Transverse colon (tissue), 4 donors: ENCODE measurements around the gene CNOT10.
"Not testable (repeated sequence)": the region's sequence is repeated elsewhere in the genome, so short reads cannot be mapped to it uniquely, and the experiment has no call there.

Source experiments
- POLR2A ChIP-seq: fragments of 450-650 bp; IDR thresholded peaks from one replicate; pipeline ENCODE4 v1.6.1; 2016; ENCODE audit warnings: antibody characterized with exemption, mild to moderate bottlenecking, moderate library complexity
- POLR2AphosphoS5 ChIP-seq, 3 donors: sonication (generic); formaldehyde crosslinking; IDR thresholded peaks; one replicate each; pipeline ENCODE4 v1.6.1; 2016; ENCODE audit warnings: antibody characterized with exemption in 3 of 3
- TF ChIP-seq, protein P1 (sequence below), 5 experiments: fragments of 200-600 bp in 3 of 5; fragments of 450-650 bp in 2 of 5; sonication (generic) in 3 of 5; IDR thresholded peaks; 1 replicate in 2 of 5; 2 replicates in 3 of 5; pipeline ENCODE4 v1.5.1; 2016 to 2017; ENCODE audit warnings: antibody characterized with exemption in 5 of 5, inconsistent platforms in 3 of 5, mild to moderate bottlenecking in 2 of 5, moderate library complexity in 1 of 5

DNA sequence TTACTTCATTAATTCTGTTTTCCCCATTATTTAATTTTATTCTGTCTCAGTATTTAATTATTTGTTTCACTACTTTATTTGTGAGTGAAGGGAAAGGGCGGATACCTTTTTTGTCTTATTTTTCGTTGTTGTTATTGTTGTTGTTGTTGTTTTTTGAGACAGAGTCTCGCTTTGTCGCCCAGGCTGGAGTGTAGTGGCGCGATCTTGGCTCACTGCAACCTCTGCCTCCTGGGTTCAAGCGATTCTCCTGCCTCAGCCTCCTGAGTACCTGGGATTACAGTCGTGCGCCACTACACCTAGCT is 96.9 kb downstream of the CNOT10 start:
- not testable (repeated sequence) for TF ChIP-seq POLR2A; POLR2AphosphoS5 (IDR thresholded peaks at IDR 0.05)
- TF ChIP-seq, protein P1, sequence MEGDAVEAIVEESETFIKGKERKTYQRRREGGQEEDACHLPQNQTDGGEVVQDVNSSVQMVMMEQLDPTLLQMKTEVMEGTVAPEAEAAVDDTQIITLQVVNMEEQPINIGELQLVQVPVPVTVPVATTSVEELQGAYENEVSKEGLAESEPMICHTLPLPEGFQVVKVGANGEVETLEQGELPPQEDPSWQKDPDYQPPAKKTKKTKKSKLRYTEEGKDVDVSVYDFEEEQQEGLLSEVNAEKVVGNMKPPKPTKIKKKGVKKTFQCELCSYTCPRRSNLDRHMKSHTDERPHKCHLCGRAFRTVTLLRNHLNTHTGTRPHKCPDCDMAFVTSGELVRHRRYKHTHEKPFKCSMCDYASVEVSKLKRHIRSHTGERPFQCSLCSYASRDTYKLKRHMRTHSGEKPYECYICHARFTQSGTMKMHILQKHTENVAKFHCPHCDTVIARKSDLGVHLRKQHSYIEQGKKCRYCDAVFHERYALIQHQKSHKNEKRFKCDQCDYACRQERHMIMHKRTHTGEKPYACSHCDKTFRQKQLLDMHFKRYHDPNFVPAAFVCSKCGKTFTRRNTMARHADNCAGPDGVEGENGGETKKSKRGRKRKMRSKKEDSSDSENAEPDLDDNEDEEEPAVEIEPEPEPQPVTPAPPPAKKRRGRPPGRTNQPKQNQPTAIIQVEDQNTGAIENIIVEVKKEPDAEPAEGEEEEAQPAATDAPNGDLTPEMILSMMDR (IDR thresholded peaks at IDR 0.05), result not testable (repeated sequence)
